GM06990 (cell line): ENCODE data around the gene COX7B2.

ENCODE experiments used
- DNase-seq: peaks from one replicate; pipeline ENCODE4 v3.0.0-alpha.2; 2011; ENCODE audit not compliant: insufficient read length; ENCODE audit errors: extremely low read depth
- H3K27me3 ChIP-seq: replicated peaks from 2 replicates; pipeline ENCODE4 v1.6.0; 2011; ENCODE audit warnings: low read length; ENCODE audit not compliant: control insufficient read depth, insufficient read depth
- H3K36me3 ChIP-seq: 2 replicates; pipeline ENCODE4 v1.5.1; 2011; ENCODE audit warnings: low read length; ENCODE audit not compliant: control insufficient read depth, insufficient read depth
- H3K4me3 ChIP-seq: replicated peaks from 2 replicates; pipeline ENCODE4 v1.5.1; 2011; ENCODE audit warnings: low read depth, mild to moderate bottlenecking, control low read depth, low read length
- TF ChIP-seq, protein P1 (sequence below): IDR thresholded peaks from 2 replicates; pipeline ENCODE4 v1.5.1; 2011; ENCODE audit warnings: low read length, control low read depth, mild to moderate bottlenecking, inconsistent platforms; ENCODE audit not compliant: insufficient read depth, poor library complexity, severe bottlenecking

COX7B2 gene

DNA sequence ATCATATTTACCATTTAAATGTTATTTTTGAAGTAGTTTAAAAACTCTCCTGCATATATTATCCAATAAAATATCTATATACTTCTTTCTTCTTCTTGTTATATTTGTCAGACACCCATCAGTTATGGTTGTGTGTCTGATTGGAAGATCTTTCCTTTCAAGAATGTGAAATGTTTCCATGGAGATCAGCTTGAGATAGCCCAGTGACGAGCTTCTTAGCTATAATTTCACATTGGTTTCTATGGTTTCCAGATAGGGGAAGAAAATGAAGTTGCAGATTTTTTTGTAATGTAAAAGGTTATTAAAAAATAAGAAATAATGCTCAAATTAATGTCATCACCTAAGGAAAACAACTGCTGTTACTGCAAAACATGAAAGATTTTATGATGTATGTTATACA lies 189.0 kb downstream of the COX7B2 start:
- TF ChIP-seq, protein P1, sequence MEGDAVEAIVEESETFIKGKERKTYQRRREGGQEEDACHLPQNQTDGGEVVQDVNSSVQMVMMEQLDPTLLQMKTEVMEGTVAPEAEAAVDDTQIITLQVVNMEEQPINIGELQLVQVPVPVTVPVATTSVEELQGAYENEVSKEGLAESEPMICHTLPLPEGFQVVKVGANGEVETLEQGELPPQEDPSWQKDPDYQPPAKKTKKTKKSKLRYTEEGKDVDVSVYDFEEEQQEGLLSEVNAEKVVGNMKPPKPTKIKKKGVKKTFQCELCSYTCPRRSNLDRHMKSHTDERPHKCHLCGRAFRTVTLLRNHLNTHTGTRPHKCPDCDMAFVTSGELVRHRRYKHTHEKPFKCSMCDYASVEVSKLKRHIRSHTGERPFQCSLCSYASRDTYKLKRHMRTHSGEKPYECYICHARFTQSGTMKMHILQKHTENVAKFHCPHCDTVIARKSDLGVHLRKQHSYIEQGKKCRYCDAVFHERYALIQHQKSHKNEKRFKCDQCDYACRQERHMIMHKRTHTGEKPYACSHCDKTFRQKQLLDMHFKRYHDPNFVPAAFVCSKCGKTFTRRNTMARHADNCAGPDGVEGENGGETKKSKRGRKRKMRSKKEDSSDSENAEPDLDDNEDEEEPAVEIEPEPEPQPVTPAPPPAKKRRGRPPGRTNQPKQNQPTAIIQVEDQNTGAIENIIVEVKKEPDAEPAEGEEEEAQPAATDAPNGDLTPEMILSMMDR: no peak
- DNase-seq: no peak
- H3K27me3 ChIP-seq: no peaks in the 10 kb centered on the region
- no peaks in the 10 kb centered on the region for H3K36me3 ChIP-seq
- H3K4me3 ChIP-seq: no peak overlapping the region

GRCh38 chr4:46717950-46718349 lies 191.1 kb downstream of the COX7B2 start:
- no peaks in the 10 kb centered on the region for H3K36me3 ChIP-seq
- TF ChIP-seq, protein P1: no peak

GRCh38 chr4:46715468-46715867 lies 193.6 kb downstream of the COX7B2 start:
- Histone ChIP-seq H3K4me3 (no peak overlapping the region), H3K27me3 (no peaks in the 10 kb centered on the region), H3K36me3 (no peaks in the 10 kb centered on the region)
- TF ChIP-seq, protein P1: no peak
- no peak for DNase-seq

More at GRCh38 chr4:46717950-46718349, 191.1 kb downstream of the COX7B2 start:
- Histone ChIP-seq H3K27me3 (no peaks in the 10 kb centered on the region), H3K4me3 (no peak overlapping the region)
- DNase-seq: no peak

- Histone ChIP-seq H3K27me3 (no peaks in the 10 kb centered on the region), H3K4me3 (no peak overlapping the region), H3K36me3 (no peaks in the 10 kb centered on the region)
- no peak for DNase-seq
- TF ChIP-seq, protein P1: no peak
Observed at GRCh38 chr4:46698891-46699290, 210.2 kb downstream of the COX7B2 start.
